HL-60/S4 (cell line): Measurements from ENCODE around the gene RAB8B.
"Not testable (repeated sequence)": the region's sequence is repeated elsewhere in the genome, so short reads cannot be mapped to it uniquely, and the experiment has no call there.

Source experiments
- in situ Hi-C: fragments of 300-500 bp; cut with MboI; formaldehyde crosslinking; loops from 2 replicates; pipeline ENCODE4 v1.14.3; 2022; ENCODE audit warnings: low sequenced_read_pairs

The RAB8B gene

GRCh38 chr15:63233667-63234423 lies 44.4 kb downstream of the RAB8B start:
- in situ Hi-C loops = no loop called here

GRCh38 chr15:63234451-63234870 lies 45.1 kb downstream of the RAB8B start:
- in situ Hi-C loops = no loop called here

- in situ Hi-C loops = no loop called here
Observed at GRCh38 chr15:63236272-63236671, 46.9 kb downstream of the RAB8B start.

GRCh38 chr15:63237086-63237485 lies 47.7 kb downstream of the RAB8B start:
- in situ Hi-C loops = not testable (repeated sequence)

- in situ Hi-C loops = no loop called here
Observed at GRCh38 chr15:63238171-63238570, 48.8 kb downstream of the RAB8B start.

- in situ Hi-C loops = no loop called here
Observed at GRCh38 chr15:63238796-63239195, 49.4 kb downstream of the RAB8B start.

GRCh38 chr15:63240109-63240508 lies 50.7 kb downstream of the RAB8B start:
- in situ Hi-C loops = no loop called here

GRCh38 chr15:63241316-63241715 lies 51.9 kb downstream of the RAB8B start:
- in situ Hi-C loops = no loop called here

GRCh38 chr15:63243101-63243500 lies 53.7 kb downstream of the RAB8B start:
- in situ Hi-C loops = no loop called here

GRCh38 chr15:63243776-63244175 lies 54.4 kb downstream of the RAB8B start:
- in situ Hi-C loops = no loop called here

- in situ Hi-C loops = no loop called here
Observed at GRCh38 chr15:63244399-63244798, 55.0 kb downstream of the RAB8B start.

GRCh38 chr15:63244976-63245645 lies 55.7 kb downstream of the RAB8B start:
- in situ Hi-C loops = no loop called here

GRCh38 chr15:63246691-63247469 lies 57.5 kb downstream of the RAB8B start:
- in situ Hi-C loops = no loop called here

GRCh38 chr15:63250312-63250965 lies 61.0 kb downstream of the RAB8B start:
- in situ Hi-C loops = no loop called here

GRCh38 chr15:63251701-63252100 lies 62.3 kb downstream of the RAB8B start:
- in situ Hi-C loops = no loop called here

GRCh38 chr15:63252292-63252691 lies 62.9 kb downstream of the RAB8B start:
- in situ Hi-C loops = no loop called here

GRCh38 chr15:63254991-63255390 lies 65.6 kb downstream of the RAB8B start:
- in situ Hi-C loops = no loop called here

GRCh38 chr15:63255489-63255990 lies 66.1 kb downstream of the RAB8B start:
- in situ Hi-C loops = no loop called here

GRCh38 chr15:63256433-63257274 lies 67.2 kb downstream of the RAB8B start:
- in situ Hi-C loops = no loop called here

GRCh38 chr15:63258658-63259057 lies 69.3 kb downstream of the RAB8B start:
- in situ Hi-C loops = no loop called here
